CD4-positive, alpha-beta T cell (primary cell): Measurements from ENCODE around the gene SNX20. TPM values are rescaled to one million over a fixed set of nuclear protein-coding genes. Genes with fewer than 3 reads are reported as not detected.
A peak's percentile ranks its signal among the peaks of the same experiment; 100 is the strongest.

Experiments
- ATAC-seq: fragments of 200-7000 bp; cut with Tn5 transposase; one replicate; pipeline ENCODE4 v1.10.0; 2022; ENCODE audit warnings: mild to moderate bottlenecking; ENCODE audit not compliant: poor library complexity
- CTCF ChIA-PET: fragments of 350-600 bp; sonication (Branson Sonifier 250); formaldehyde crosslinking; loops from one replicate; lab custom pipeline; 2021; ENCODE audit warnings: antibody characterized with exemption, inconsistent platforms; lab: Charles Lee
- POLR2A ChIA-PET: fragments of 350-600 bp; sonication (Branson Sonifier 250); formaldehyde crosslinking; loops from one replicate; lab custom pipeline; 2021; ENCODE audit warnings: antibody characterized with exemption, inconsistent platforms; lab: Charles Lee
- DNase-seq, 14 experiments: peaks; one replicate each; pipeline ENCODE4 v3.0.0-alpha.2; 2013 to 2020; ENCODE audit warnings: mixed read lengths in 2 of 14
- H3K27ac ChIP-seq, 2 donors: one replicate each; pipeline versions ENCODE4 v1.5.1 to v1.7.0; 2013; ENCODE audit warnings: low read length in 2 of 2, low read depth in 1 of 2, mild to moderate bottlenecking in 1 of 2
- H3K27me3 ChIP-seq, 2 experiments: 1 replicate in 1 of 2; 2 replicates in 1 of 2; pipeline versions ENCODE4 v1.6.1 to v1.7.0; 2013; ENCODE audit warnings: low read length in 2 of 2, control low read depth in 1 of 2, mild to moderate bottlenecking in 1 of 2, moderate library complexity in 1 of 2; ENCODE audit not compliant: insufficient read depth in 2 of 2, control insufficient read depth in 1 of 2
- H3K36me3 ChIP-seq: one replicate; pipeline ENCODE4 v1.6.1; 2013; ENCODE audit warnings: low read length, control low read depth; ENCODE audit not compliant: insufficient read depth
- H3K4me1 ChIP-seq: one replicate; pipeline ENCODE4 v1.6.1; 2013; ENCODE audit warnings: low read length, control low read depth; ENCODE audit not compliant: insufficient read depth
- H3K4me3 ChIP-seq: one replicate; pipeline ENCODE4 v1.5.1; 2013; ENCODE audit warnings: mild to moderate bottlenecking, low read length, moderate library complexity
- H3K9me3 ChIP-seq, 2 experiments: 1 replicate in 1 of 2; 2 replicates in 1 of 2; pipeline versions ENCODE4 v1.6.1 to v1.7.0; 2013; ENCODE audit warnings: low read length in 2 of 2, mild to moderate bottlenecking in 2 of 2, control low read depth in 1 of 2, moderate library complexity in 1 of 2; ENCODE audit not compliant: control insufficient read depth in 1 of 2, insufficient read depth in 1 of 2
- H3K27ac Mint-ChIP-seq: one replicate; pipeline ENCODE4 v1.8.0; 2020; ENCODE audit warnings: mixed read lengths
- H3K27me3 Mint-ChIP-seq: one replicate; pipeline ENCODE4 v1.8.0; 2021; ENCODE audit warnings: mixed read lengths
- H3K36me3 Mint-ChIP-seq: one replicate; pipeline ENCODE4 v1.8.0; 2021; ENCODE audit warnings: low read depth, mixed read lengths
- H3K4me1 Mint-ChIP-seq: one replicate; pipeline ENCODE4 v1.8.0; 2021; ENCODE audit warnings: low read depth, mixed read lengths
- H3K4me3 Mint-ChIP-seq: one replicate; pipeline ENCODE4 v1.8.0; 2020; ENCODE audit warnings: mild to moderate bottlenecking, mixed read lengths
- H3K9me3 Mint-ChIP-seq: one replicate; pipeline ENCODE4 v1.8.0; 2020; ENCODE audit warnings: mixed read lengths
- intact Hi-C, 2 experiments: fragments of 100-400 bp; cut with DNase I in 1 of 2; cut with micrococcal nuclease in 1 of 2; formaldehyde crosslinking; loops; one replicate each; pipeline versions ENCODE4 v1.15.1 to v1.9.0; 2023 to 2025; cut with DNase I, micrococcal nuclease
- total RNA-seq, 174 experiments: library from RNA in 2 of 174; stranded (reverse) in 2 of 174; gene quantifications; one replicate each; pipeline ENCODE4 v1.2.3 and lab custom pipeline; 2021 to 2026
- TF ChIP-seq, protein P1 (sequence below): fragments of 200-600 bp; IDR thresholded peaks from one replicate; pipeline ENCODE4 v1.8.0; 2022; ENCODE audit warnings: antibody characterized with exemption, mild to moderate bottlenecking

The SNX20 gene
- total RNA-seq, 2 experiments from 2014 or later = 26.6 TPM

DNA sequence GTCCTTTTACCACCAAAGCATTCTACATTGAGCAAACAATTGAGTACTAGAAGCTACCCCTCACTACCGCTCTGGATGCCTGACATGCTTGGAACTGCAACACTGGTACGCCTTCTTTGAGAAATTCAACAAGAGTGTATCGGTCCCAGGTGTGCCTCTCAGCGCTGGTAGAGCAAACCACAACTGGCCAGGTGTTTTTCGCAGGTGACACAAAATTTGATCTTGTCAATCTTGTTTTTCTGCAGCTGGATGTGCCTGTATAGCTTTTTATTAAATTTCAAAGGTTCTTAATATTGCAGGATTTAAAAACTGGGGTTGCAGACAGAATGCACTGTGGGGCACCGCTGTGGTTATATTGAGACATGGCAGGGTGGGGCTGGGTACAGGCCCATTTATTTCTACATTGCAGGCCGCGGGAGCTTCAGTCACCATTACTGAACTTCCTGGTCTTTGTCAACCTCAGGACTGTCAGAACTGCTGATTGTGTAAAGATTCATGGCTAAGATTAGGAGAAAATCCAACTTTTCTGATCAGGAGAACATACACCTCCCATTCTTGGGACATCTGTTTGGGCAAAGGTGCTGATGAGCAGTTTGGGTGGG is 4.5 kb upstream of the SNX20 start:
- TF ChIP-seq, protein P1, sequence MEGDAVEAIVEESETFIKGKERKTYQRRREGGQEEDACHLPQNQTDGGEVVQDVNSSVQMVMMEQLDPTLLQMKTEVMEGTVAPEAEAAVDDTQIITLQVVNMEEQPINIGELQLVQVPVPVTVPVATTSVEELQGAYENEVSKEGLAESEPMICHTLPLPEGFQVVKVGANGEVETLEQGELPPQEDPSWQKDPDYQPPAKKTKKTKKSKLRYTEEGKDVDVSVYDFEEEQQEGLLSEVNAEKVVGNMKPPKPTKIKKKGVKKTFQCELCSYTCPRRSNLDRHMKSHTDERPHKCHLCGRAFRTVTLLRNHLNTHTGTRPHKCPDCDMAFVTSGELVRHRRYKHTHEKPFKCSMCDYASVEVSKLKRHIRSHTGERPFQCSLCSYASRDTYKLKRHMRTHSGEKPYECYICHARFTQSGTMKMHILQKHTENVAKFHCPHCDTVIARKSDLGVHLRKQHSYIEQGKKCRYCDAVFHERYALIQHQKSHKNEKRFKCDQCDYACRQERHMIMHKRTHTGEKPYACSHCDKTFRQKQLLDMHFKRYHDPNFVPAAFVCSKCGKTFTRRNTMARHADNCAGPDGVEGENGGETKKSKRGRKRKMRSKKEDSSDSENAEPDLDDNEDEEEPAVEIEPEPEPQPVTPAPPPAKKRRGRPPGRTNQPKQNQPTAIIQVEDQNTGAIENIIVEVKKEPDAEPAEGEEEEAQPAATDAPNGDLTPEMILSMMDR = no peak
- Mint-ChIP-seq H3K4me1 (peaks cover 56% of the 10 kb centered on the region), H3K4me3 (peak overlapping the region; percentile 54), H3K9me3 (no peaks in the 10 kb centered on the region), H3K27ac (peak overlapping the region; percentile 84), H3K36me3 (peaks cover 6% of the 10 kb centered on the region), H3K27me3 (no peaks in the 10 kb centered on the region)
- DNase-seq (peak in 4 of 14 experiments; percentile 31 to 58 (median 54)), ATAC-seq (no peak)
- POLR2A ChIA-PET = interaction anchor here (0.9 to 13.0 kb wide), 6 partner anchors 9 to 64 kb away, joined by 4 to 174 read pairs (median 12); partner anchors contain the start of gene CYLD
- intact Hi-C loops = loop anchor here in 1 of 2 experiments (2.0 kb wide), 2 partner anchors 13 to 19 kb away; no protein-coding TSS in a partner anchor
- CTCF ChIA-PET = interaction anchor here (0.8 to 5.5 kb wide), 6 partner anchors 10 to 121 kb away, joined by 3 to 45 read pairs (median 4); partner anchors contain the start of gene CYLD
- peaks cover 65% of the 10 kb centered on the region for H3K4me1 ChIP-seq
- no peaks in the 10 kb centered on the region for H3K36me3 ChIP-seq
- no peaks in the 10 kb centered on the region for H3K9me3 ChIP-seq
- no peak overlapping the region for H3K4me3 ChIP-seq
- peak overlapping the region; percentile 79 to 85 for H3K27ac ChIP-seq
- no peaks in the 10 kb centered on the region for H3K27me3 ChIP-seq

DNA sequence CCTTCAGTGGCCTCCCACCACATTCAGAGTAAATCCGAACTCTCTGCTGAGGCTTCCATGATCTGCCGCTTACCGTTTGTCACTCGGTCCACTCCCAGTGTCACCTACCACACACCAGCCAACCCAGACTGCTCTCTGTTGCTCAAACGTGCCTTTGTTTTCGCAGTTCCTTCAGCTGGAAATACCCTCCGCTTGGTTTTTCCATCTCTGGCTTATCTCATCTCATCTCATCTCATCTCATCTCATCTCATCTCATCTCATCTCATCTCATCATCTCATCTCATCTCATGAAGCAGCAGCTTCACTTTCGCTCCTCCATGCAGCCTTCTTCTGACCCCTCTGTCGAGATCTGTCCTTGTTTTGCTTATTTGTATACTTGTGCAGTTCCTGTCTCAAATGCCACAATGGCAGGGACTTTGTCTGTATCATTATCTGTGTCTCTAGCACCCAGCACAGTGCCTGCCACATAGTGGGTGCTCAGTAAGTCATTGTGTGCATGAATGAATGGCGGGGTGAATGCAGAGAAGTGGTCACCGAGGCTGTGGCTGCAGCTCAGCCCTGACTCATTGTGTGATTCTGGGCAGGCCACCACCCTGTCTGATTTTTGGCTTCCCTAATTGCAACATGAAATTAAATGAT is 3.8 kb upstream of the SNX20 start:
- no peaks in the 10 kb centered on the region for H3K27me3 ChIP-seq
- intact Hi-C loops = loop anchor here in 1 of 2 experiments (2.0 kb wide), 2 partner anchors 14 to 18 kb away; no protein-coding TSS in a partner anchor
- H3K27ac ChIP-seq = peak overlapping the region; percentile 79 to 85
- ChIA-PET POLR2A (interaction anchor here (0.9 to 13.0 kb wide), 7 partner anchors 10 to 65 kb away, joined by 4 to 174 read pairs (median 7); partner anchors contain the start of gene CYLD), CTCF (interaction anchor here (0.8 to 5.5 kb wide), 6 partner anchors 10 to 121 kb away, joined by 3 to 45 read pairs (median 4); partner anchors contain the start of gene CYLD)
- H3K4me1 ChIP-seq = peaks cover 71% of the 10 kb centered on the region
- Mint-ChIP-seq H3K4me3 (peak overlapping the region; percentile 54), H3K27ac (peak overlapping the region; percentile 84), H3K4me1 (peaks cover 62% of the 10 kb centered on the region), H3K27me3 (no peaks in the 10 kb centered on the region), H3K36me3 (peaks cover 11% of the 10 kb centered on the region), H3K9me3 (no peaks in the 10 kb centered on the region)
- H3K9me3 ChIP-seq = no peaks in the 10 kb centered on the region
- no peak overlapping the region for H3K4me3 ChIP-seq
- no peaks in the 10 kb centered on the region for H3K36me3 ChIP-seq
- ATAC-seq (peak; percentile 30), DNase-seq (peak in 6 of 14 experiments; percentile 28 to 78 (median 39))
- TF ChIP-seq, protein P1 = no peak

DNA sequence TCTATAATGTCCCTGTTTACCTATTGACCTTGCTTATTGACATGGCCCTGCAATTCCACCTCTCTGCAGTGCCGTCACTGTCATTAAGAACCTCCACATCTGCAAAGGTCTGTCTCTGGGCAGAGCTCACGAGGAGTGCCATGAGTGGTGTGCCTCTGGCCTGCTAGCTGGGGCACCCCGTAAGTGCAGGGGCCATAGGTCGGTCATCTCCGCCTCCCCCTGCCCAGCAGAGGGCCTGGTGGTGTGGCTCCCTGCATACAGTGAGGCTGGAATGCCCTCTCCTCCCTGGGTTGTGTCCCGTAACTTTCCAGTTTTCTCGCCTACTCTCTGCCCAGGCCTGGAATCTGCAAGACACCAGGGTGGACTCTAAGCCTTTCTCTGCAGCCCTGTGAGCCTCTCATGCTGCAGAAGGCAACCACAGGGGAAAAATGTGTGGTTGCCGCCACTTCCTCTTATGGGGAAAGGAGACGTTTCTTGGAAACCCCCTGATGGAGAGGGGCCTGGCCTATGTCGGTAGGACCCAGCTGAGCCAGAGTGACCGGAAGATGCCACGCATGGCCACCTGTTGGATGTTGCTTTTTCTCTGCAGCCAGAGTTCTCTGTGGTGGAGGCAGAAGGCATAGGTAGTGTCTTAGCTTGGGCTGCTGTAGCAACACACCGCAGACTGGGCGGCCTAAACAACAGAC is 2.7 kb upstream of the SNX20 start:
- Histone ChIP-seq H3K4me1 (peaks cover 82% of the 10 kb centered on the region), H3K9me3 (no peaks in the 10 kb centered on the region), H3K36me3 (peaks cover 8% of the 10 kb centered on the region), H3K27ac (peak overlapping the region; percentile 79 to 85), H3K27me3 (no peaks in the 10 kb centered on the region), H3K4me3 (peak overlapping the region; percentile 23)
- ATAC-seq = peak; percentile 24
- intact Hi-C loops = loop anchor here (2.0 kb wide), 2 partner anchors 15 to 17 kb away; no protein-coding TSS in a partner anchor
- Mint-ChIP-seq H3K27me3 (no peaks in the 10 kb centered on the region), H3K9me3 (no peaks in the 10 kb centered on the region), H3K4me1 (peaks cover 73% of the 10 kb centered on the region), H3K27ac (peak overlapping the region; percentile 84), H3K36me3 (peaks cover 22% of the 10 kb centered on the region), H3K4me3 (peak overlapping the region; percentile 85)
- CTCF ChIA-PET = interaction anchor here (1.3 to 5.5 kb wide), 3 partner anchors 12 to 63 kb away, joined by 3 to 45 read pairs (median 6); no protein-coding TSS in a partner anchor
- peak in 10 of 14 experiments; percentile 22 to 85 (median 52) for DNase-seq
- TF ChIP-seq, protein P1 = no peak
- POLR2A ChIA-PET = interaction anchor here (1.6 to 13.0 kb wide), 5 partner anchors 13 to 61 kb away, joined by 3 to 174 read pairs (median 7); partner anchors contain the start of gene CYLD
